Measurements from ENCODE around the gene BCL2L14. TPM values are rescaled to one million over a fixed set of nuclear protein-coding genes. Genes with fewer than 3 reads are reported as not detected.

BCL2L14 gene
- polyA plus RNA-seq, 1 of the 3 experiments (the other 2 are of a cell fraction): not detected

DNA sequence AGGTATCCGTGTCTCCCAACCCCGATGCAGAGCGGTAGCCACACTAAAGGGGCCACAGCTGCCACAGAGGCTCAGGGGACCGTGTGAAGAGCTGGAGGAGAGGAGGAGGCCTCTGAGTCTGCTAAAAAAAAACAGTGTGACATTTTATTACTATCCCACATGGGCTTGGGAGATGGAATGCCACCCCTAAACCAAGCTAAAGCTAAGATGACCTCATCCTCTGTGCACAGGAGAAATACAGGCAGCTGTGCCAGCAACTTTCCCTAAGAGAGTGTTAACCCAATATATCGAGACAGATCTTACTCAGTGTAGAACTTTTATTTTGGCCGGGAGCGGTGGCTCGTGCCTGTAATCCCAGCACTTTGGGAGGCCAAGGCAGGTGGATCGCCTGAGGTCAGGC, 18.0 kb downstream of the BCL2L14 start (continued):
- no peak for TF ChIP-seq FOXM1 (IDR thresholded peaks at IDR 0.05; ENCODE audit: low read depth)

- no peak overlapping the region for H3K4me2 ChIP-seq
- no peaks in the 10 kb centered on the region for H3K9me2 ChIP-seq
- DNase-seq: no peak
- H3K4me1 ChIP-seq (ENCODE audit: control insufficient read depth in 1 of 2, insufficient read depth in 2 of 2, low read depth in 1 of 2, low read length in 1 of 2): peaks cover 8 to 18% of the 10 kb centered on the region in 2 experiments; a peak in 1 of 4 replicates
- CTCF ChIA-PET: interaction anchor here (1.1 to 1.4 kb wide), 2 partner anchors 9 to 234 kb away, joined by 3 read pairs; no protein-coding TSS in a partner anchor
- TF ChIP-seq POLR2AphosphoS5 (IDR thresholded peaks at IDR 0.05; ENCODE audit: low read depth, low read length) (no peak), NRF1 (IDR thresholded peaks at IDR 0.05; ENCODE audit: low read depth, low read length) (no peak), FOXM1 (IDR thresholded peaks at IDR 0.05; ENCODE audit: low read depth) (no peak), GATA2 (CRISPR knock-in tag; IDR thresholded peaks at IDR 0.05) (no peak), FOXJ3 (CRISPR knock-in tag; IDR thresholded peaks at IDR 0.05) (no peak), TCF12 (IDR thresholded peaks at IDR 0.05) (no peak), RXRA (IDR thresholded peaks at IDR 0.05; ENCODE audit: borderline replicate concordance, low read depth) (no peak), JUND (IDR thresholded peaks at IDR 0.05) (no peak), ELF1 (IDR thresholded peaks at IDR 0.05) (no peak), YY1 (IDR thresholded peaks at IDR 0.05; ENCODE audit: low read depth) (no peak), MEF2A (IDR thresholded peaks at IDR 0.05; ENCODE audit: borderline replicate concordance, low read depth) (no peak), RFX5 (IDR thresholded peaks at IDR 0.05; ENCODE audit: low read length) (no peak), SMC3 (IDR thresholded peaks at IDR 0.05; ENCODE audit: low read depth, low read length) (no peak), RAD21 (IDR thresholded peaks at IDR 0.05; ENCODE audit: low read length) (no peak)
- TF ChIP-seq, protein P1, sequence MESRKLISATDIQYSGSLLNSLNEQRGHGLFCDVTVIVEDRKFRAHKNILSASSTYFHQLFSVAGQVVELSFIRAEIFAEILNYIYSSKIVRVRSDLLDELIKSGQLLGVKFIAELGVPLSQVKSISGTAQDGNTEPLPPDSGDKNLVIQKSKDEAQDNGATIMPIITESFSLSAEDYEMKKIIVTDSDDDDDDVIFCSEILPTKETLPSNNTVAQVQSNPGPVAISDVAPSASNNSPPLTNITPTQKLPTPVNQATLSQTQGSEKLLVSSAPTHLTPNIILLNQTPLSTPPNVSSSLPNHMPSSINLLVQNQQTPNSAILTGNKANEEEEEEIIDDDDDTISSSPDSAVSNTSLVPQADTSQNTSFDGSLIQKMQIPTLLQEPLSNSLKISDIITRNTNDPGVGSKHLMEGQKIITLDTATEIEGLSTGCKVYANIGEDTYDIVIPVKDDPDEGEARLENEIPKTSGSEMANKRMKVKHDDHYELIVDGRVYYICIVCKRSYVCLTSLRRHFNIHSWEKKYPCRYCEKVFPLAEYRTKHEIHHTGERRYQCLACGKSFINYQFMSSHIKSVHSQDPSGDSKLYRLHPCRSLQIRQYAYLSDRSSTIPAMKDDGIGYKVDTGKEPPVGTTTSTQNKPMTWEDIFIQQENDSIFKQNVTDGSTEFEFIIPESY (IDR thresholded peaks at IDR 0.05; ENCODE audit: borderline replicate concordance, low read depth): no peak
- no peaks in the 10 kb centered on the region for H3K79me2 ChIP-seq (ENCODE audit: insufficient read depth)
- no peaks in the 10 kb centered on the region for H3F3A ChIP-seq (replicated peaks; ENCODE audit: insufficient read depth)
- H3K27ac ChIP-seq (ENCODE audit: low read depth in 2 of 2, low read length in 1 of 2): no peak overlapping the region
- POLR2A ChIA-PET: interaction anchor here (0.5 kb wide), 1 partner anchor 174 kb away, joined by 5 read pairs; no protein-coding TSS in a partner anchor
- 87% methylated on average over 3 of the region's 3 CpGs for WGBS (ENCODE audit: low lambda C conversion rate)
- H3K36me3 ChIP-seq (replicated peaks in 1 of 2; ENCODE audit: control insufficient read depth in 1 of 2, insufficient read depth in 2 of 2, low read length in 1 of 2): no peaks in the 10 kb centered on the region
- H3K27me3 ChIP-seq (ENCODE audit: insufficient read depth): no peaks in the 10 kb centered on the region
- no peaks in the 10 kb centered on the region for H4K20me1 ChIP-seq (ENCODE audit: insufficient read depth)
- no peaks in the 10 kb centered on the region for H3K9me3 ChIP-seq
- no peak overlapping the region for H2AFZ ChIP-seq (ENCODE audit: low read depth)
- H3K9ac ChIP-seq: no peak overlapping the region
- no peak overlapping the region for H3K4me3 ChIP-seq (ENCODE audit: low read depth in 2 of 2, low read length in 1 of 2)
Measured at GRCh38 chr12:12091071-12091470, 20.3 kb downstream of the BCL2L14 start.

- 88% methylated on average over 10 of the region's 14 CpGs for WGBS (ENCODE audit: low lambda C conversion rate)
- Histone ChIP-seq H3F3A (replicated peaks; ENCODE audit: insufficient read depth) (no peaks in the 10 kb centered on the region), H3K4me3 (ENCODE audit: low read depth in 2 of 2, low read length in 1 of 2) (no peak overlapping the region), H3K9ac (no peak overlapping the region), H3K9me2 (no peaks in the 10 kb centered on the region), H3K27me3 (ENCODE audit: insufficient read depth) (no peaks in the 10 kb centered on the region), H3K9me3 (no peaks in the 10 kb centered on the region), H4K20me1 (ENCODE audit: insufficient read depth) (no peaks in the 10 kb centered on the region), H2AFZ (ENCODE audit: low read depth) (no peak overlapping the region), H3K4me1 (ENCODE audit: control insufficient read depth in 1 of 2, insufficient read depth in 2 of 2, low read depth in 1 of 2, low read length in 1 of 2) (peaks cover 8 to 18% of the 10 kb centered on the region in 2 experiments; a peak in 1 of 4 replicates), H3K4me2 (no peak overlapping the region), H3K79me2 (ENCODE audit: insufficient read depth) (no peaks in the 10 kb centered on the region), H3K27ac (ENCODE audit: low read depth in 2 of 2, low read length in 1 of 2) (no peak overlapping the region), H3K36me3 (replicated peaks in 1 of 2; ENCODE audit: control insufficient read depth in 1 of 2, insufficient read depth in 2 of 2, low read length in 1 of 2) (no peaks in the 10 kb centered on the region)
- POLR2A ChIA-PET: interaction anchor here (0.6 to 1.2 kb wide), 2 partner anchors 176 to 257 kb away, joined by 3 read pairs; no protein-coding TSS in a partner anchor
- CTCF ChIA-PET: interaction anchor here (1.1 to 1.4 kb wide), 2 partner anchors 10 to 233 kb away, joined by 3 read pairs; no protein-coding TSS in a partner anchor
- peak; percentile 33 for DNase-seq
- TF ChIP-seq RFX5 (IDR thresholded peaks at IDR 0.05; ENCODE audit: low read length) (no peak), NFIC (IDR thresholded peaks at IDR 0.05; ENCODE audit: borderline replicate concordance) (no peak), PBX3 (IDR thresholded peaks at IDR 0.05) (no peak), SMC3 (IDR thresholded peaks at IDR 0.05; ENCODE audit: low read depth, low read length) (no peak), RAD21 (IDR thresholded peaks at IDR 0.05; ENCODE audit: low read length) (no peak), SIN3A (IDR thresholded peaks at IDR 0.05; ENCODE audit: borderline replicate concordance, low read depth, low read length) (no peak), FOXM1 (IDR thresholded peaks at IDR 0.05; ENCODE audit: low read depth) (no peak), EZH2phosphoT487 (IDR thresholded peaks at IDR 0.05; ENCODE audit: borderline replicate concordance, low read depth) (no peak)
- TF ChIP-seq, protein P1 (IDR thresholded peaks at IDR 0.05; ENCODE audit: borderline replicate concordance, low read depth): no peak
Measured at GRCh38 chr12:12091977-12092663, 21.4 kb downstream of the BCL2L14 start.
